Measurements from ENCODE around the gene ANTXR1. TPM values are rescaled to one million over a fixed set of nuclear protein-coding genes. Genes with fewer than 3 reads are reported as not detected.

Gene ANTXR1
- total and polyA plus RNA-seq, 2 of the 8 experiments (the other 6 are each of a cell fraction or from before 2014, with no cell fraction given) = 15.8 to 44.3 TPM

GRCh38 chr2:69125816-69126215 lies 112.8 kb downstream of the ANTXR1 start (continued):
- TF ChIP-seq SIN3A (conservative IDR thresholded peaks at IDR 0.05 in 1 of 2, IDR thresholded peaks at IDR 0.05 in 1 of 2; ENCODE audit: low read depth in 1 of 2, low read length in 2 of 2) = no peak
- TF ChIP-seq POLR2A (IDR thresholded peaks at IDR 0.05; ENCODE audit: control extremely low read depth in 1 of 2, low read depth in 2 of 2, low read length in 2 of 2) = no peak
- no peak for TF ChIP-seq CTCF (IDR thresholded peaks at IDR 0.05; ENCODE audit: control extremely low read depth in 1 of 3, insufficient read depth in 1 of 3, low read depth in 1 of 3, low read length in 3 of 3)

Data from H1 (cell line).